GM23338 (cell line): ENCODE data around the gene SMARCD2.

ENCODE experiments used
- CREB1 ChIP-seq: fragments of 250-450 bp; sonication (Bioruptor Pico); IDR thresholded peaks from 2 replicates; pipeline ENCODE4 v1.5.0; 2020; ENCODE audit warnings: low read depth, mild to moderate bottlenecking, moderate library complexity
- CTCF ChIP-seq, 2 experiments: fragments of 200-600 bp in 1 of 2; sonication (generic) in 1 of 2; conservative IDR thresholded peaks; 2 replicates each; pipeline versions ENCODE4 v1.5.1 to v1.6.1; 2016 to 2017; ENCODE audit warnings: antibody characterized with exemption in 2 of 2, low read depth in 2 of 2, mild to moderate bottlenecking in 2 of 2, moderate library complexity in 1 of 2
- ETS1 ChIP-seq: IDR thresholded peaks from 2 replicates; pipeline ENCODE4 v1.6.1; 2016; ENCODE audit warnings: antibody characterized with exemption
- EZH2 ChIP-seq: fragments of 200-600 bp; sonication (generic); IDR thresholded peaks from one replicate; pipeline ENCODE4 v1.8.0; 2017; ENCODE audit warnings: antibody characterized with exemption, mild to moderate bottlenecking, low read depth; ENCODE audit not compliant: unreplicated experiment
- EZH2phosphoT487 ChIP-seq: fragments of 200-600 bp; sonication (generic); IDR thresholded peaks from one replicate; pipeline ENCODE4 v1.8.1; 2018; ENCODE audit warnings: antibody characterized with exemption; ENCODE audit not compliant: unreplicated experiment
- JUNB ChIP-seq: IDR thresholded peaks from one replicate; pipeline ENCODE4 v1.6.1; 2016; ENCODE audit warnings: antibody characterized with exemption; ENCODE audit not compliant: unreplicated experiment
- POLR2AphosphoS5 ChIP-seq: IDR thresholded peaks from 2 replicates; pipeline ENCODE4 v1.6.1; 2016; ENCODE audit warnings: antibody characterized with exemption, low read depth

DNA sequence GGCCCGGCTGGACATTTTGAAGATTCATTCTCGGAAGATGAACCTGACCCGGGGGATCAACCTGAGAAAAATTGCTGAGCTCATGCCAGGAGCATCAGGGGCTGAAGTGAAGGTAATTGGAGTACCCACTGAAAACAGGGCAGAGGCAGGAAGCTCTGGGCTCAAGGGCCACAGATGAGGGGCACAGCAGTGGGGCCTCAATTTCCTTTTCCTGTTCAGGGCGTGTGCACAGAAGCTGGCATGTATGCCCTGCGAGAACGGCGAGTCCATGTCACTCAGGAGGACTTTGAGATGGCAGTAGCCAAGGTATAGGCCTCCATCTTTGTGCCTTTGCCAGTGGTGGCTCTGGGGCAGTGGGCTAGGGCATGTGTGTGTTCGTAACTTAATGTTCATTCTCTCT lies 11.0 kb downstream of the SMARCD2 start:
- TF ChIP-seq CTCF (conservative IDR thresholded peaks at IDR 0.05; ENCODE audit: low read depth in 2 of 2), result no peak
- no peak for TF ChIP-seq EZH2
- TF ChIP-seq JUNB, result no peak
- no peak for TF ChIP-seq ETS1
- no peak for TF ChIP-seq POLR2AphosphoS5
- TF ChIP-seq EZH2phosphoT487, result no peak
- no peak for TF ChIP-seq CREB1 (CRISPR knock-in tag)
